GM12801 (cell line): Measurements from ENCODE around the gene HES2.

Experiments
- CTCF ChIP-seq: IDR thresholded peaks from one replicate; pipeline ENCODE4 v1.5.1; 2011; ENCODE audit warnings: control low read depth; ENCODE audit not compliant: insufficient read length; ENCODE audit errors: extremely low read depth

Gene HES2

GRCh38 chr1:6419804-6420453, at the start of gene HES2:
Gene HES2, minus strand, starts transcription at chr1:6419919. Its CDS starts 99 bp downstream, at chr1:6419820.
- TF ChIP-seq CTCF: no peak

GRCh38 chr1:6468729-6469461, 49.2 kb upstream of the HES2 start:
- no peak for TF ChIP-seq CTCF

- no peak for TF ChIP-seq CTCF
Observed at GRCh38 chr1:6467744-6468688, 48.3 kb upstream of the HES2 start.

- no peak for TF ChIP-seq CTCF
Observed at GRCh38 chr1:6467224-6467623, 47.5 kb upstream of the HES2 start.

- TF ChIP-seq CTCF: no peak
Observed at GRCh38 chr1:6466751-6467150, 47.0 kb upstream of the HES2 start.

GRCh38 chr1:6466023-6466422, 46.3 kb upstream of the HES2 start, which contains the start of gene TNFRSF25:
Gene TNFRSF25, minus strand, starts transcription at chr1:6466173. Its CDS starts 66 bp downstream, at chr1:6466107.
- TF ChIP-seq CTCF: no peak

GRCh38 chr1:6465461-6466005, 45.8 kb upstream of the HES2 start:
- TF ChIP-seq CTCF: no peak
